ENCODE results near the gene WLS.

The WLS gene

DNA sequence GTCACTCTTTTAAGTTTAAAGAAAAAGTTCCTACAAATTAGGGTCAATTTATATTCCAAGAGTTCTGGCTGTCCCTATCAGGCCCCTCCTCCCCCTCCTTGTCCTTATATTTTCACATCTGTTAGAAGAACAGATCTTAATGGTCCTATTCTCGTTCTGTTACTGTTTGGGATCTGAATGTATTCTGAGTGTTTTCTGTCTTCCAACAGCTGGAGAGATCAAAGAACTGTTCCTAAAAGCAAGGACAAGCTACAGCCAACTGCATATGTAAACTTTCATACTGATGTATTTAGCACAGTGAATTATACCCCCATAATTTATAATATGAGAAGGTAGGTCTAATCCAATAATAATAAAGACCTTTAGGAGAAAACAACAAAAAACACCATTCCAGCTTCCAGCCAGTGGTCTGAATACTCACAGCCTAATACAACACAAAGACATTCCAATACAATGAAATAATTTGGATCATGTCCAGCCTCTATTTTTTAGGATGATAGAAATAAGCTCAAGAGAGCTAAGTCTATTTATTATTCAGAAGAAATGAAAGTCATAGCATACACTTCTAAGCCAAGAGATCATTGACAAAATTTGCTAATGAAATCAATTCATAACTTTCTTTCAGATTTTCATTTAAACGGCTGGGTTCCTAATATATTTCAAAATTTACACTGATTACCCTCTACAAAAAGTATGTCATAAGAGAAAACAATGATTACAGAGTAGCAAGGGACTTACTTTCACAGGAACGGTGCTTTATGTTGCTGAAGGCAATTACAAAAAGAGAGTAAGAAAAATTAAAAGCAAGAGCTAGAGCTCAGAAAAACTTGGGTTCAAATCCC, 25.3 kb downstream of the WLS start:
- TF ChIP-seq, protein P1, sequence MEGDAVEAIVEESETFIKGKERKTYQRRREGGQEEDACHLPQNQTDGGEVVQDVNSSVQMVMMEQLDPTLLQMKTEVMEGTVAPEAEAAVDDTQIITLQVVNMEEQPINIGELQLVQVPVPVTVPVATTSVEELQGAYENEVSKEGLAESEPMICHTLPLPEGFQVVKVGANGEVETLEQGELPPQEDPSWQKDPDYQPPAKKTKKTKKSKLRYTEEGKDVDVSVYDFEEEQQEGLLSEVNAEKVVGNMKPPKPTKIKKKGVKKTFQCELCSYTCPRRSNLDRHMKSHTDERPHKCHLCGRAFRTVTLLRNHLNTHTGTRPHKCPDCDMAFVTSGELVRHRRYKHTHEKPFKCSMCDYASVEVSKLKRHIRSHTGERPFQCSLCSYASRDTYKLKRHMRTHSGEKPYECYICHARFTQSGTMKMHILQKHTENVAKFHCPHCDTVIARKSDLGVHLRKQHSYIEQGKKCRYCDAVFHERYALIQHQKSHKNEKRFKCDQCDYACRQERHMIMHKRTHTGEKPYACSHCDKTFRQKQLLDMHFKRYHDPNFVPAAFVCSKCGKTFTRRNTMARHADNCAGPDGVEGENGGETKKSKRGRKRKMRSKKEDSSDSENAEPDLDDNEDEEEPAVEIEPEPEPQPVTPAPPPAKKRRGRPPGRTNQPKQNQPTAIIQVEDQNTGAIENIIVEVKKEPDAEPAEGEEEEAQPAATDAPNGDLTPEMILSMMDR (IDR thresholded peaks at IDR 0.05; ENCODE audit: low read depth, low read length), result no peak
- DNase-seq (ENCODE audit: extremely low read depth, low read depth), result no peak

DNA sequence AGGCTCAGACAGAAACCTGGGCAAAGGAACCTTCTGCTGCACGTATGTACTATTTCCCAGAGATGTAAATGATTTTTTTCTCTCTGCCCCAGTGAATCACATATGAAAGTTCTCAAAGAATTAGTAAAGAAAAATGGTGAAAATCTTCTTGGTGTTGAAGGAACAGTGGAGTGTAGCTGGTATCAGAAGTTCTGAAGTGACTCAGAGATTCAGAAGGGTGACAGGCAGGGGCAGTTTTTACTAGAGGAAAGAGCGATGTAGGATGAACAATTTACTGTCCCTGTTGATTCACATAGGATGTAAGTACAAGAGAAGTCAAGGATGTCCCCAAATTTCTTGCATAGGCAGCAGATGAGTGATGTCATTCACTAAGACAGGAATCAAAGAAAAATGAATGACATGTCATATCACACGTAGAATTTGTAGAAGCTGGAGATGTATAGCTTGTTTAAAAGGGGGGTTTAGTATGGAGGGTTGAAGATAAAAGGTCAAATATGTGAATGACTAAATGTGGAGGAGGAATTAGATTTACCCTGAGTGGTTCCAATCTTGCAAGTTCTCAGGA, 26.4 kb downstream of the WLS start:
- no peak for DNase-seq (ENCODE audit: extremely low read depth, low read depth)
- TF ChIP-seq, protein P1 (IDR thresholded peaks at IDR 0.05; ENCODE audit: low read depth, low read length), result no peak

- TF ChIP-seq, protein P1 (IDR thresholded peaks at IDR 0.05; ENCODE audit: low read depth, low read length), result no peak
- DNase-seq (ENCODE audit: extremely low read depth, low read depth), result no peak
Measured at GRCh38 chr1:68204977-68205630, 27.2 kb downstream of the WLS start.

GRCh38 chr1:68202239-68202832, 30.0 kb downstream of the WLS start:
- DNase-seq (ENCODE audit: extremely low read depth, low read depth), result no peak
- TF ChIP-seq, protein P1 (IDR thresholded peaks at IDR 0.05; ENCODE audit: low read depth, low read length), result no peak

DNA sequence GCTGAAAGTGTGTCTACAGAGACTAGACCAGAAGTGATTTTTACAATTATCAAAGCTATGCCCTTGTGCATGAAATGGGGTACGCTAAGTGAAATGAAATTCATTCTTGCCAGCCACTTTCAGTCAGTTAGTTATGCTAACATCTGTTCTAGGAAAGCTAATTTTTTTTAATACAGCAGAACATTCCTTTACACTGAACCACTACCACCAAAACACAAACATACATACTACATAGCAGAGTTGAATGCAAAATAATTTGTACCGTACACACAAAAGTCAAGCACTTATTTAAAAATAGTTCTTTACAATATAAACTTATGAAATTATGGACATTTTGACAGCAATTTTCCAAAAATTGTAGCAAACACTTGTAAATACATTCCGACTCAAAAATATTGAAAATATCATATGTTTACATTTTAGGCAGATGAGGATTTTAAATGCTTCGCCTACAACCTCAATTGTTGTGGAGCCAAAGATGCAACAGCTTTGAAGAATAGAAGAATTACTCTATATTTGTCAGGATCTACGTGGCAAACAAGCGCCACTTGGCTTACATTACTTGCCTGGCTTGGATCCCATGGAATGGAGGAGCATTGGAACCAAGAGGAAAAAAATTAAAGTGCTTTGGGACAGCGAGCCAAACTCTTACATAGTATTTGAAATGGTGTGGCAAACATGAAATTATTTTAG, 30.6 kb downstream of the WLS start:
- DNase-seq (ENCODE audit: extremely low read depth, low read depth), result no peak
- TF ChIP-seq, protein P1 (IDR thresholded peaks at IDR 0.05; ENCODE audit: low read depth, low read length), result no peak

DNA sequence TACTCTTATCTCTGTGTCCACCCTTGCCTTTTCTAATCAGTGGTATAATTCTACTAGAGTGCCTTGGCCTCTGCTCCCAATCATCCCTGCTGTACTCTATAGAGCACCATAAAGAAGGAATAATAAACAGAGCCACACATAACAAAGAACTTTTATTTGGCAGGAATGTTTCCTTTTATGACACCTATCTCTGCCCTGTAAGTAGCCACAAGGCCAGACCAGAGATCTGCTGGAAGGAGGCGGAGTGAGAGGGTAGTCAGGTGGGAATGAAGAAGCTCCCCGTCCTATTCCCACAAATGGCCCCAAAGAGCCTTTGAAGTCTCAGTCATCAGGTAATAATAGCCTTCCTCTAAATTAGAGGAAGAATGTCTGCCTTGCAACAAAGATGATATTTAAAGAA, 32.7 kb downstream of the WLS start:
- DNase-seq (ENCODE audit: extremely low read depth, low read depth), result no peak
- TF ChIP-seq, protein P1 (IDR thresholded peaks at IDR 0.05; ENCODE audit: low read depth, low read length), result no peak
